NT2/D1 (cell line): Measurements from ENCODE around the gene SLC35G1.

Experiments
- DNase-seq: peaks from one replicate; pipeline ENCODE4 v3.0.0-alpha.2; 2011; ENCODE audit warnings: low read depth, low spot score
- H3K27me3 ChIP-seq: 2 replicates; pipeline ENCODE4 v1.6.0; 2011; ENCODE audit warnings: mild to moderate bottlenecking; ENCODE audit not compliant: insufficient read length, insufficient read depth
- H3K36me3 ChIP-seq: 2 replicates; pipeline ENCODE4 v1.6.1; 2011; ENCODE audit warnings: mild to moderate bottlenecking, low read length, mixed read lengths; ENCODE audit not compliant: insufficient read depth, insufficient read length
- H3K4me1 ChIP-seq: 2 replicates; pipeline ENCODE4 v1.5.1; 2011; ENCODE audit not compliant: insufficient read depth, insufficient read length
- H3K4me3 ChIP-seq: 2 replicates; pipeline ENCODE4 v1.5.1; 2011; ENCODE audit warnings: low read depth; ENCODE audit not compliant: insufficient read length
- H3K9ac ChIP-seq: 2 replicates; pipeline ENCODE4 v1.6.0; 2011; ENCODE audit warnings: low read depth; ENCODE audit not compliant: insufficient read length
- H3K9me3 ChIP-seq: 2 replicates; pipeline ENCODE4 v1.5.1; 2011; ENCODE audit warnings: mild to moderate bottlenecking, low read length; ENCODE audit not compliant: insufficient read depth
- SUZ12 ChIP-seq: IDR thresholded peaks from 2 replicates; pipeline ENCODE4 v1.6.1; 2011; ENCODE audit not compliant: insufficient read length, insufficient read depth; ENCODE audit errors: extremely low read depth
- YY1 ChIP-seq: IDR thresholded peaks from 2 replicates; pipeline ENCODE4 v1.6.1; 2011; ENCODE audit not compliant: insufficient read length, insufficient read depth
- ZNF274 ChIP-seq: IDR thresholded peaks from 2 replicates; pipeline ENCODE4 v1.6.1; 2011; ENCODE audit warnings: mild to moderate bottlenecking, low read depth, low read length

SLC35G1 gene

GRCh38 chr10:93926613-93927012, 32.8 kb downstream of the SLC35G1 start:
- Histone ChIP-seq H3K36me3 (no peaks in the 10 kb centered on the region), H3K9me3 (0 out of 2 replicates have a peak, but pooled peaks cover 4% of the 10 kb centered on the region), H3K4me1 (no peaks in the 10 kb centered on the region), H3K9ac (no peak overlapping the region), H3K4me3 (no peak overlapping the region), H3K27me3 (no peaks in the 10 kb centered on the region)
- TF ChIP-seq ZNF274 = no peak
- no peak for TF ChIP-seq YY1
- TF ChIP-seq SUZ12 = no peak
- no peak for DNase-seq

- no peak overlapping the region for H3K9ac ChIP-seq
Measured at GRCh38 chr10:93938140-93938539, 44.4 kb downstream of the SLC35G1 start.

GRCh38 chr10:93940881-93941280, 47.1 kb downstream of the SLC35G1 start:
- Histone ChIP-seq H3K4me1 (no peaks in the 10 kb centered on the region), H3K36me3 (no peaks in the 10 kb centered on the region), H3K9ac (no peak overlapping the region), H3K9me3 (no peaks in the 10 kb centered on the region), H3K27me3 (no peaks in the 10 kb centered on the region), H3K4me3 (no peak overlapping the region)
- no peak for TF ChIP-seq YY1
- no peak for TF ChIP-seq ZNF274
- no peak for TF ChIP-seq SUZ12
- no peak for DNase-seq

More at GRCh38 chr10:93938140-93938539, 44.4 kb downstream of the SLC35G1 start:
- H3K9me3 ChIP-seq = no peaks in the 10 kb centered on the region
- H3K4me1 ChIP-seq = no peaks in the 10 kb centered on the region
- DNase-seq = no peak
- H3K27me3 ChIP-seq = no peaks in the 10 kb centered on the region
- no peak overlapping the region for H3K4me3 ChIP-seq
- no peaks in the 10 kb centered on the region for H3K36me3 ChIP-seq
- no peak for TF ChIP-seq ZNF274
- TF ChIP-seq SUZ12 = no peak
- no peak for TF ChIP-seq YY1

GRCh38 chr10:93941606-93942005, 47.8 kb downstream of the SLC35G1 start:
- DNase-seq = no peak
- Histone ChIP-seq H3K9ac (no peak overlapping the region), H3K27me3 (no peaks in the 10 kb centered on the region), H3K4me1 (no peaks in the 10 kb centered on the region), H3K36me3 (no peaks in the 10 kb centered on the region), H3K4me3 (no peak overlapping the region), H3K9me3 (no peaks in the 10 kb centered on the region)
- TF ChIP-seq YY1 = no peak
- no peak for TF ChIP-seq ZNF274
- TF ChIP-seq SUZ12 = no peak

GRCh38 chr10:93945819-93946218, 52.0 kb downstream of the SLC35G1 start:
- Histone ChIP-seq H3K36me3 (no peaks in the 10 kb centered on the region), H3K4me1 (no peaks in the 10 kb centered on the region), H3K27me3 (no peaks in the 10 kb centered on the region), H3K9ac (no peak overlapping the region), H3K9me3 (no peaks in the 10 kb centered on the region), H3K4me3 (no peak overlapping the region)
- no peak for TF ChIP-seq SUZ12
- no peak for TF ChIP-seq ZNF274
- no peak for TF ChIP-seq YY1
- no peak for DNase-seq

GRCh38 chr10:93947055-93947454, 53.3 kb downstream of the SLC35G1 start:
- DNase-seq = no peak
- TF ChIP-seq YY1 (no peak), ZNF274 (no peak), SUZ12 (no peak)

GRCh38 chr10:93947524-93947923, 53.7 kb downstream of the SLC35G1 start:
- Histone ChIP-seq H3K27me3 (no peaks in the 10 kb centered on the region), H3K9ac (no peak overlapping the region), H3K4me1 (no peaks in the 10 kb centered on the region), H3K9me3 (no peaks in the 10 kb centered on the region), H3K36me3 (no peaks in the 10 kb centered on the region), H3K4me3 (no peak overlapping the region)
- DNase-seq = no peak
- no peak for TF ChIP-seq YY1
- TF ChIP-seq SUZ12 = no peak
- TF ChIP-seq ZNF274 = no peak

More at GRCh38 chr10:93947055-93947454, 53.3 kb downstream of the SLC35G1 start:
- H3K4me1 ChIP-seq = no peaks in the 10 kb centered on the region
- no peak overlapping the region for H3K4me3 ChIP-seq
- H3K27me3 ChIP-seq = no peaks in the 10 kb centered on the region
- H3K9ac ChIP-seq = no peak overlapping the region
- H3K9me3 ChIP-seq = no peaks in the 10 kb centered on the region
- H3K36me3 ChIP-seq = no peaks in the 10 kb centered on the region
